Right lobe of liver (tissue), 4 donors: ENCODE results near the gene MAPK14.

Experiments
- POLR2A ChIP-seq: fragments of 450-650 bp; IDR thresholded peaks from one replicate; pipeline ENCODE4 v1.6.1; 2017; ENCODE audit warnings: antibody characterized with exemption, mild to moderate bottlenecking
- TF ChIP-seq, protein P1 (sequence below), 4 donors: fragments of 200-600 bp in 3 of 4; fragments of 450-650 bp in 1 of 4; IDR thresholded peaks; one replicate each; pipeline versions ENCODE4 v1.5.1 to v1.8.0; 2016 to 2022; ENCODE audit warnings: antibody characterized with exemption in 4 of 4, mild to moderate bottlenecking in 2 of 4
- donor health status: DM: no; HTN: no; CAD: no.
- donor health status: DM: no; HTN: no; CAD: no.
- donor health status: DM: no; HTN: yes; CAD: no.

DNA sequence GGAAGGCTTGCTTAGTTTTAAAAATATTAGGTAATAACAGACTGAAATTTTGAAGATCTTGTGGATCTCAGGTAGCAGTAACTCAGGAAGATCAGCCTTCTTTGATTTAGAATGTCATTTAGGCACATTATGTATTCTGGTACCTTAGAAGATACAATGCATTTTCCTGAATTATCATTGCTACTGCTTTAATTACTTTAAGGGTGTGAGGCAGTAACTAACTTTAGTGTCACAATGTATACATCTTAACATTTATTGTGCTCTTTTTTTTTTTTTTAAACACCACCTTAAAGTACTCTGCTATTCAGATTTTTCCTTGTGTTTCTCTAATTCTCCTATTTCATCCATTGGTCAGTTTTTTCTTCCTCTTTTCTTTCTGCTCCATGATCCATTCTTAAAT, 13.3 kb downstream of the MAPK14 start:
- TF ChIP-seq, protein P1, sequence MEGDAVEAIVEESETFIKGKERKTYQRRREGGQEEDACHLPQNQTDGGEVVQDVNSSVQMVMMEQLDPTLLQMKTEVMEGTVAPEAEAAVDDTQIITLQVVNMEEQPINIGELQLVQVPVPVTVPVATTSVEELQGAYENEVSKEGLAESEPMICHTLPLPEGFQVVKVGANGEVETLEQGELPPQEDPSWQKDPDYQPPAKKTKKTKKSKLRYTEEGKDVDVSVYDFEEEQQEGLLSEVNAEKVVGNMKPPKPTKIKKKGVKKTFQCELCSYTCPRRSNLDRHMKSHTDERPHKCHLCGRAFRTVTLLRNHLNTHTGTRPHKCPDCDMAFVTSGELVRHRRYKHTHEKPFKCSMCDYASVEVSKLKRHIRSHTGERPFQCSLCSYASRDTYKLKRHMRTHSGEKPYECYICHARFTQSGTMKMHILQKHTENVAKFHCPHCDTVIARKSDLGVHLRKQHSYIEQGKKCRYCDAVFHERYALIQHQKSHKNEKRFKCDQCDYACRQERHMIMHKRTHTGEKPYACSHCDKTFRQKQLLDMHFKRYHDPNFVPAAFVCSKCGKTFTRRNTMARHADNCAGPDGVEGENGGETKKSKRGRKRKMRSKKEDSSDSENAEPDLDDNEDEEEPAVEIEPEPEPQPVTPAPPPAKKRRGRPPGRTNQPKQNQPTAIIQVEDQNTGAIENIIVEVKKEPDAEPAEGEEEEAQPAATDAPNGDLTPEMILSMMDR (IDR thresholded peaks at IDR 0.05): no peak
- no peak for TF ChIP-seq POLR2A
